Liver (tissue), 9 donors: ENCODE results near the gene KIF26B. TPM values are rescaled to one million over a fixed set of nuclear protein-coding genes. Genes with fewer than 3 reads are reported as not detected.

ENCODE experiments used
- DNase-seq: peaks from one replicate; pipeline ENCODE4 v3.0.0-alpha.2; 2017; ENCODE audit warnings: low spot score
- H3K27ac ChIP-seq, 2 donors: one replicate each; pipeline ENCODE4 v1.7.0; 2013; ENCODE audit warnings: inconsistent platforms in 2 of 2, low read length in 2 of 2, control low read depth in 1 of 2, low read depth in 1 of 2, mild to moderate bottlenecking in 1 of 2
- H3K27me3 ChIP-seq, 4 donors: one replicate each; pipeline versions ENCODE4 v1.6.1 to v1.7.0; 2013; ENCODE audit warnings: low read length in 3 of 4, inconsistent platforms in 1 of 4, mild to moderate bottlenecking in 1 of 4, moderate library complexity in 1 of 4; ENCODE audit not compliant: control insufficient read depth in 4 of 4, insufficient read depth in 4 of 4
- H3K36me3 ChIP-seq, 4 donors: one replicate each; pipeline versions ENCODE4 v1.6.1 to v1.7.0; 2013; ENCODE audit warnings: low read length in 3 of 4, mild to moderate bottlenecking in 3 of 4, low read depth in 1 of 4, moderate library complexity in 1 of 4; ENCODE audit not compliant: control insufficient read depth in 4 of 4, insufficient read depth in 3 of 4
- H3K4me1 ChIP-seq, 4 donors: one replicate each; pipeline versions ENCODE4 v1.6.1 to v1.7.0; 2013; ENCODE audit warnings: low read length in 3 of 4, mild to moderate bottlenecking in 3 of 4, moderate library complexity in 1 of 4; ENCODE audit not compliant: control insufficient read depth in 4 of 4, insufficient read depth in 4 of 4
- H3K4me3 ChIP-seq, 3 donors: one replicate each; pipeline versions ENCODE4 v1.6.1 to v1.7.0; 2013; ENCODE audit warnings: low read length in 3 of 3, control low read depth in 1 of 3, low read depth in 1 of 3, mild to moderate bottlenecking in 1 of 3
- H3K9ac ChIP-seq, 2 donors: one replicate each; pipeline ENCODE4 v1.7.0; 2013; ENCODE audit warnings: low read length in 2 of 2, mild to moderate bottlenecking in 2 of 2, moderate library complexity in 2 of 2, control low read depth in 1 of 2, low read depth in 1 of 2
- H3K9me3 ChIP-seq, 4 donors: one replicate each; pipeline versions ENCODE4 v1.6.1 to v1.7.0; 2013; ENCODE audit warnings: low read length in 3 of 4; ENCODE audit not compliant: control insufficient read depth in 4 of 4
- EGR1 ChIP-seq, 2 donors: IDR thresholded peaks; 2 replicates each; pipeline ENCODE4 v1.6.1; 2016 to 2018; ENCODE audit warnings: antibody characterized with exemption in 2 of 2, low read depth in 2 of 2
- FOXA1 ChIP-seq: IDR thresholded peaks from 2 replicates; pipeline ENCODE4 v1.6.1; 2016; ENCODE audit warnings: antibody characterized with exemption
- GABPA ChIP-seq, 2 donors: IDR thresholded peaks in 1 of 2; conservative IDR thresholded peaks in 1 of 2; 2 replicates each; pipeline ENCODE4 v1.6.1; 2016; ENCODE audit warnings: antibody characterized with exemption in 2 of 2, mild to moderate bottlenecking in 1 of 2, moderate library complexity in 1 of 2
- HNF4A ChIP-seq, 2 donors: conservative IDR thresholded peaks; 2 replicates each; pipeline ENCODE4 v1.6.1; 2016; ENCODE audit warnings: antibody characterized with exemption in 2 of 2, mild to moderate bottlenecking in 2 of 2
- HNF4G ChIP-seq: IDR thresholded peaks from 2 replicates; pipeline ENCODE4 v1.6.1; 2016; ENCODE audit warnings: antibody characterized with exemption
- JUND ChIP-seq, 2 donors: IDR thresholded peaks; 2 replicates each; pipeline ENCODE4 v1.6.1; 2016; ENCODE audit warnings: antibody characterized with exemption in 2 of 2
- NR2F2 ChIP-seq: IDR thresholded peaks from 2 replicates; pipeline ENCODE4 v1.6.1; 2016; ENCODE audit warnings: antibody characterized with exemption
- RAD21 ChIP-seq, 2 donors: IDR thresholded peaks; 2 replicates each; pipeline ENCODE4 v1.6.1; 2016; ENCODE audit warnings: antibody characterized with exemption in 2 of 2, mild to moderate bottlenecking in 2 of 2
- RXRA ChIP-seq, 2 donors: IDR thresholded peaks; 2 replicates each; pipeline ENCODE4 v1.6.1; 2017 to 2018; ENCODE audit warnings: antibody characterized with exemption in 2 of 2, mild to moderate bottlenecking in 1 of 2
- SP1 ChIP-seq: IDR thresholded peaks from 2 replicates; pipeline ENCODE4 v1.6.1; 2018; ENCODE audit warnings: antibody characterized with exemption, mild to moderate bottlenecking
- WGBS: extraction: QIAGEN DNeasy Blood & Tissue Kit; methylation state at CpG from one replicate; pipeline ENCODE4 v1.1.7; 2013; 5-methylcytosine and 5-hydroxymethylcytosine counted together
- polyA plus RNA-seq, 2 donors: library from polyadenylated mRNA; stranded (reverse) in 1 of 2; unstranded in 1 of 2; fragments of 200-250 nt in 1 of 2; fragments of >200 nt in 1 of 2; fragmentation: Nextera tagmentation in 1 of 2; extraction: Ambion mirVana in 1 of 2; gene quantifications; one replicate each; pipeline versions ENCODE4 v1.2.1 to v1.2.3, GENCODE V29; 2013 to 2015
- total RNA-seq, 2 donors: library from RNA; depleted of rRNA; stranded (reverse); fragments of >200 nt; gene quantifications; one replicate each; pipeline ENCODE4 v1.2.3, GENCODE V29; 2014
- TF ChIP-seq, protein P1 (sequence below): IDR thresholded peaks from 2 replicates; pipeline ENCODE4 v1.6.1; 2016; ENCODE audit warnings: antibody characterized with exemption
- TF ChIP-seq, protein P2 (sequence below): fragments of 150-350 bp; IDR thresholded peaks from 2 replicates; pipeline ENCODE4 v1.5.1; 2017; ENCODE audit warnings: improper control_type of control experiment, low read depth, low read length; ENCODE audit not compliant: missing input control
- TF ChIP-seq, protein P3 (sequence below): IDR thresholded peaks from 2 replicates; pipeline ENCODE4 v1.6.1; 2016; ENCODE audit warnings: antibody characterized with exemption
- TF ChIP-seq, protein P4 (sequence below): IDR thresholded peaks from 2 replicates; pipeline ENCODE4 v1.6.1; 2016; ENCODE audit warnings: antibody characterized with exemption
- donor health status: healthy.
- donor health status: healthy.
- donor health status: healthy.
- donor health status: healthy.
- donor health status: healthy.

Gene KIF26B
- total and polyA plus RNA-seq, 4 donors: 0.10 to 1.7 (median 0.34) TPM

DNA sequence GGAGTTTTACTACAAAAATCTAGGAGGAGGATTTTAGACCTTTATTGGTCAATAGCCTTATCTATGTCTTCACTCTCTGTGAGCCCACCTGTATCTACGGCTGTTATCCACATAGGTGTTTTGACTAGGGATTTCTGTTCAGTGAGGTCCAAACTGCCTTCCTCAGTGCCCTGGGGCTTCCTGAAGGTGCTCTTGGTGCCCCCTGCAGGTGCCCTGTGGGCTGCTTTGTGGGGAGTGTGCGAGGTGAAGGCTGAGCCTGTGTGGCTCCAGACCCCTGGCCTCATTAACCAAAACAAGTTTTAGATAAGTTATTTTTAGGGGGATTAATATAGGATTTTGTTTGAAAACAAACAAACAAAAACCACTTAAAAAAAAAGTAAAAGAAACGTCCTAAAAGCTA lies 122.5 kb downstream of the KIF26B start:
- H3K4me3 ChIP-seq: no peak overlapping the region
- no peaks in the 10 kb centered on the region for H3K4me1 ChIP-seq
- no peak overlapping the region for H3K27ac ChIP-seq
- no peaks in the 10 kb centered on the region for H3K36me3 ChIP-seq
- no peak overlapping the region for H3K9ac ChIP-seq
- TF ChIP-seq RAD21 (IDR thresholded peaks at IDR 0.05) (peak; percentile 49 to 68), GABPA (IDR thresholded peaks at IDR 0.05 in 1 of 2, conservative IDR thresholded peaks at IDR 0.05 in 1 of 2) (no peak)
- TF ChIP-seq, protein P1, sequence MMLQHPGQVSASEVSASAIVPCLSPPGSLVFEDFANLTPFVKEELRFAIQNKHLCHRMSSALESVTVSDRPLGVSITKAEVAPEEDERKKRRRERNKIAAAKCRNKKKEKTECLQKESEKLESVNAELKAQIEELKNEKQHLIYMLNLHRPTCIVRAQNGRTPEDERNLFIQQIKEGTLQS: no peak
- TF ChIP-seq, protein P2, sequence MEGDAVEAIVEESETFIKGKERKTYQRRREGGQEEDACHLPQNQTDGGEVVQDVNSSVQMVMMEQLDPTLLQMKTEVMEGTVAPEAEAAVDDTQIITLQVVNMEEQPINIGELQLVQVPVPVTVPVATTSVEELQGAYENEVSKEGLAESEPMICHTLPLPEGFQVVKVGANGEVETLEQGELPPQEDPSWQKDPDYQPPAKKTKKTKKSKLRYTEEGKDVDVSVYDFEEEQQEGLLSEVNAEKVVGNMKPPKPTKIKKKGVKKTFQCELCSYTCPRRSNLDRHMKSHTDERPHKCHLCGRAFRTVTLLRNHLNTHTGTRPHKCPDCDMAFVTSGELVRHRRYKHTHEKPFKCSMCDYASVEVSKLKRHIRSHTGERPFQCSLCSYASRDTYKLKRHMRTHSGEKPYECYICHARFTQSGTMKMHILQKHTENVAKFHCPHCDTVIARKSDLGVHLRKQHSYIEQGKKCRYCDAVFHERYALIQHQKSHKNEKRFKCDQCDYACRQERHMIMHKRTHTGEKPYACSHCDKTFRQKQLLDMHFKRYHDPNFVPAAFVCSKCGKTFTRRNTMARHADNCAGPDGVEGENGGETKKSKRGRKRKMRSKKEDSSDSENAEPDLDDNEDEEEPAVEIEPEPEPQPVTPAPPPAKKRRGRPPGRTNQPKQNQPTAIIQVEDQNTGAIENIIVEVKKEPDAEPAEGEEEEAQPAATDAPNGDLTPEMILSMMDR: peak; percentile 25
- no peaks in the 10 kb centered on the region for H3K9me3 ChIP-seq
- 75% methylated on average over 3 of the region's 3 CpGs for WGBS
- H3K27me3 ChIP-seq: no peaks in the 10 kb centered on the region
- DNase-seq: no peak

DNA sequence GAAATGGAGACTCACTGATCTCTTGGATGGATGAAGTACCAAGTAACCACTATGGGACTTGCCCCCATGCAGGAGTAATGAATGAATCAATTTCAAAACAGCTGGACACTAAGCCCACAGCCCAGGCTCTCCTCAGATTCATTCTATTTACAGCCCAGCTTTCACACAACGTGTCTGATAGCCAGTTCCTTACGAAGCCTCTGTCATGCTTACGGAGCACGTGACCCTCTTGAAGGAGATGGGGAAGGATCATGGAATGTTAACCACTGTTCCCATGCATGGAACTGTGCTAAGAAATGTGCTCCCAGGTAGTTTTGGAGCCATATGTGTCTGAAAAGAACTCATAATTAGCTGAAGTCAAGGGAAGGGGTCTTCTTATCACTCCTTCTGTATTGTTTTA lies 124.1 kb downstream of the KIF26B start:
- Histone ChIP-seq H3K4me3 (no peak overlapping the region), H3K27me3 (no peaks in the 10 kb centered on the region), H3K36me3 (no peaks in the 10 kb centered on the region), H3K4me1 (no peaks in the 10 kb centered on the region), H3K9me3 (no peaks in the 10 kb centered on the region), H3K27ac (no peak overlapping the region), H3K9ac (no peak overlapping the region)
- TF ChIP-seq GABPA (IDR thresholded peaks at IDR 0.05 in 1 of 2, conservative IDR thresholded peaks at IDR 0.05 in 1 of 2): no peak
- TF ChIP-seq, protein P3, sequence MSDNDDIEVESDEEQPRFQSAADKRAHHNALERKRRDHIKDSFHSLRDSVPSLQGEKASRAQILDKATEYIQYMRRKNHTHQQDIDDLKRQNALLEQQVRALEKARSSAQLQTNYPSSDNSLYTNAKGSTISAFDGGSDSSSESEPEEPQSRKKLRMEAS: no peak
- TF ChIP-seq EGR1 (IDR thresholded peaks at IDR 0.05; ENCODE audit: low read depth in 2 of 2): no peak
- TF ChIP-seq JUND (IDR thresholded peaks at IDR 0.05): no peak
- 87% methylated on average over 4 of the region's 4 CpGs for WGBS
- DNase-seq: no peak

DNA sequence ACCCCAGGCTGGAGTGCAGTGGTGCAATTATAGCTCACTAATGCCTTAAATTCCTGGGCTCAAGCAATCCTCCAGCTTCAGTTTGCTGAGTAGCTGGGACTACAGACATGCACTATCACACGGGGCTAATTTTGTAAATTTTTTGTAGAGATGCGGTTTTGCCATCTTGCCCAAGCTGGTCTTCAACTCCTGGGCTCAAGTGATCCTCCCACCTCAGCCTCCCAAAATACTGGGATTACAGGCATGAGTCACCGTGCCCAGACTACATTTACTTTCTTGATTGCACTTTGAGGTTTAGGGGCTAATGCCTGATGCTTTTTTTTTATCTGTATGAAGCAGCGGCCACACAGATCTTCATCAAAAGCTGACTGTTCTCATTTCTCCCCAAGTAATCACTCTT lies 124.6 kb downstream of the KIF26B start:
- WGBS: 89% methylated on average over 4 of the region's 4 CpGs
- no peaks in the 10 kb centered on the region for H3K9me3 ChIP-seq

DNA sequence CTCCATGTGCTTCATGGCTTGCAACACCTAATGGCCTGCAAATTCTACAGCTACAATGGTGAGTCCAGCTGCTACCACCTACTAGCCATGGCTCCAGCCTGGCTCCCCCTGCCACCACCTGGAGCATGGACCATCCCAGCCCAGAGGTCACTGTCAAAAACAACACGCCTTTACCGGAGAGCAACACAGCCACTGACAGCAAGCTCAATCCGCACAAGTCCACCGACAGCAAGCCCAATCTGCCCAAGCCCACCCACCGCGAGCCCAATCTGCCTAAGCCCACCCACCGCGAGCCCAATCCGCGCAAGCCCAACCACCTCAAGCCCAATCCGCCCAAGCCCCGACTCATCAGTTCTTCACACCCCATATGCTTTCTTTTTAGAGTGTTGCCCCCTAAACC lies 128.2 kb downstream of the KIF26B start:
- Histone ChIP-seq H3K4me1 (no peaks in the 10 kb centered on the region), H3K9me3 (no peaks in the 10 kb centered on the region), H3K4me3 (no peak overlapping the region), H3K27ac (no peak overlapping the region), H3K36me3 (no peaks in the 10 kb centered on the region), H3K9ac (no peak overlapping the region), H3K27me3 (no peaks in the 10 kb centered on the region)
- whole genome bisulfite sequencing: 98% methylated on average over 12 of the region's 12 CpGs
- no peak for DNase-seq
- TF ChIP-seq, protein P4, sequence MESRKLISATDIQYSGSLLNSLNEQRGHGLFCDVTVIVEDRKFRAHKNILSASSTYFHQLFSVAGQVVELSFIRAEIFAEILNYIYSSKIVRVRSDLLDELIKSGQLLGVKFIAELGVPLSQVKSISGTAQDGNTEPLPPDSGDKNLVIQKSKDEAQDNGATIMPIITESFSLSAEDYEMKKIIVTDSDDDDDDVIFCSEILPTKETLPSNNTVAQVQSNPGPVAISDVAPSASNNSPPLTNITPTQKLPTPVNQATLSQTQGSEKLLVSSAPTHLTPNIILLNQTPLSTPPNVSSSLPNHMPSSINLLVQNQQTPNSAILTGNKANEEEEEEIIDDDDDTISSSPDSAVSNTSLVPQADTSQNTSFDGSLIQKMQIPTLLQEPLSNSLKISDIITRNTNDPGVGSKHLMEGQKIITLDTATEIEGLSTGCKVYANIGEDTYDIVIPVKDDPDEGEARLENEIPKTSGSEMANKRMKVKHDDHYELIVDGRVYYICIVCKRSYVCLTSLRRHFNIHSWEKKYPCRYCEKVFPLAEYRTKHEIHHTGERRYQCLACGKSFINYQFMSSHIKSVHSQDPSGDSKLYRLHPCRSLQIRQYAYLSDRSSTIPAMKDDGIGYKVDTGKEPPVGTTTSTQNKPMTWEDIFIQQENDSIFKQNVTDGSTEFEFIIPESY: no peak
- TF ChIP-seq RAD21 (IDR thresholded peaks at IDR 0.05) (no peak), SP1 (no peak), JUND (IDR thresholded peaks at IDR 0.05) (no peak), RXRA (IDR thresholded peaks at IDR 0.05) (no peak), EGR1 (IDR thresholded peaks at IDR 0.05; ENCODE audit: low read depth in 2 of 2) (no peak), FOXA1 (no peak), NR2F2 (no peak), HNF4G (no peak), HNF4A (conservative IDR thresholded peaks at IDR 0.05) (no peak)
- TF ChIP-seq, protein P2: no peak
- TF ChIP-seq, protein P1: no peak

More for the DNA sequence above, 124.6 kb downstream of the KIF26B start:
- no peaks in the 10 kb centered on the region for H3K27me3 ChIP-seq
- no peak for DNase-seq
- no peaks in the 10 kb centered on the region for H3K36me3 ChIP-seq
- no peaks in the 10 kb centered on the region for H3K4me1 ChIP-seq
- no peak overlapping the region for H3K9ac ChIP-seq
- H3K27ac ChIP-seq: no peak overlapping the region
- TF ChIP-seq GABPA (IDR thresholded peaks at IDR 0.05 in 1 of 2, conservative IDR thresholded peaks at IDR 0.05 in 1 of 2): no peak
- H3K4me3 ChIP-seq: no peak overlapping the region
